ENCODE results near the gene LEFTY1. TPM values are rescaled to one million over a fixed set of nuclear protein-coding genes. Genes with fewer than 3 reads are reported as not detected.

The LEFTY1 gene
- total and polyA plus RNA-seq, 9 of the 15 experiments (the other 6 are each of a cell fraction or from before 2014, with no cell fraction given), result 0.07 to 0.24 (median 0.17) TPM; not detected in 5

- TF ChIP-seq, protein P1, sequence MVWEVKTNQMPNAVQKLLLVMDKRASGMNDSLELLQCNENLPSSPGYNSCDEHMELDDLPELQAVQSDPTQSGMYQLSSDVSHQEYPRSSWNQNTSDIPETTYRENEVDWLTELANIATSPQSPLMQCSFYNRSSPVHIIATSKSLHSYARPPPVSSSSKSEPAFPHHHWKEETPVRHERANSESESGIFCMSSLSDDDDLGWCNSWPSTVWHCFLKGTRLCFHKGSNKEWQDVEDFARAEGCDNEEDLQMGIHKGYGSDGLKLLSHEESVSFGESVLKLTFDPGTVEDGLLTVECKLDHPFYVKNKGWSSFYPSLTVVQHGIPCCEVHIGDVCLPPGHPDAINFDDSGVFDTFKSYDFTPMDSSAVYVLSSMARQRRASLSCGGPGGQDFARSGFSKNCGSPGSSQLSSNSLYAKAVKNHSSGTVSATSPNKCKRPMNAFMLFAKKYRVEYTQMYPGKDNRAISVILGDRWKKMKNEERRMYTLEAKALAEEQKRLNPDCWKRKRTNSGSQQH (CRISPR knock-in tag; IDR thresholded peaks at IDR 0.05), result 0 out of 2 replicates have a peak, but pooled peaks have one; percentile 21
- peak; percentile 90 for TF ChIP-seq RBM22 (IDR thresholded peaks at IDR 0.05; ENCODE audit: low read depth, low read length, poor library complexity, severe bottlenecking)
- TF ChIP-seq NKRF (IDR thresholded peaks at IDR 0.05; ENCODE audit: borderline replicate concordance), result peak; percentile 94
- TF ChIP-seq TARDBP (IDR thresholded peaks at IDR 0.05), result peak; percentile 63; the same call in 1 of the 2 replicates
- TF ChIP-seq, protein P2, sequence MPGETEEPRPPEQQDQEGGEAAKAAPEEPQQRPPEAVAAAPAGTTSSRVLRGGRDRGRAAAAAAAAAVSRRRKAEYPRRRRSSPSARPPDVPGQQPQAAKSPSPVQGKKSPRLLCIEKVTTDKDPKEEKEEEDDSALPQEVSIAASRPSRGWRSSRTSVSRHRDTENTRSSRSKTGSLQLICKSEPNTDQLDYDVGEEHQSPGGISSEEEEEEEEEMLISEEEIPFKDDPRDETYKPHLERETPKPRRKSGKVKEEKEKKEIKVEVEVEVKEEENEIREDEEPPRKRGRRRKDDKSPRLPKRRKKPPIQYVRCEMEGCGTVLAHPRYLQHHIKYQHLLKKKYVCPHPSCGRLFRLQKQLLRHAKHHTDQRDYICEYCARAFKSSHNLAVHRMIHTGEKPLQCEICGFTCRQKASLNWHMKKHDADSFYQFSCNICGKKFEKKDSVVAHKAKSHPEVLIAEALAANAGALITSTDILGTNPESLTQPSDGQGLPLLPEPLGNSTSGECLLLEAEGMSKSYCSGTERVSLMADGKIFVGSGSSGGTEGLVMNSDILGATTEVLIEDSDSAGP (CRISPR knock-in tag; IDR thresholded peaks at IDR 0.05), result 0 out of 2 replicates have a peak, but pooled peaks have one; percentile 63
- TF ChIP-seq PML (IDR thresholded peaks at IDR 0.05; ENCODE audit: low read length), result peak; percentile 78
- peak; percentile 97 for TF ChIP-seq EP400 (IDR thresholded peaks at IDR 0.05)
- no peak for TF ChIP-seq JUNB (CRISPR knock-in tag; conservative IDR thresholded peaks at IDR 0.05)
- TF ChIP-seq ETS2 (tag; IDR thresholded peaks at IDR 0.05; ENCODE audit: borderline replicate concordance, poor library complexity, severe bottlenecking), result no peak
- no peak for TF ChIP-seq MCM7 (IDR thresholded peaks at IDR 0.05)
- TF ChIP-seq ZNF239 (CRISPR knock-in tag; IDR thresholded peaks at IDR 0.05), result no peak
- peak; percentile 74 for TF ChIP-seq E2F8 (IDR thresholded peaks at IDR 0.05; ENCODE audit: low read depth, partially characterized antibody)
- TF ChIP-seq CSDE1 (IDR thresholded peaks at IDR 0.05), result no peak
- TF ChIP-seq ZNF830 (CRISPR knock-in tag; IDR thresholded peaks at IDR 0.05), result peak; percentile 75; the same call in 1 of the 2 replicates
- TF ChIP-seq ZKSCAN3 (CRISPR knock-in tag; IDR thresholded peaks at IDR 0.05), result no peak
- TF ChIP-seq ZC3H4 (CRISPR knock-in tag; IDR thresholded peaks at IDR 0.05; ENCODE audit: borderline replicate concordance), result no peak
- TF ChIP-seq ZBTB12 (CRISPR knock-in tag; IDR thresholded peaks at IDR 0.05), result no peak
- TF ChIP-seq HNRNPK (IDR thresholded peaks at IDR 0.05; ENCODE audit: low read depth, low read length, poor library complexity, severe bottlenecking), result peak; percentile 94
Observed at GRCh38 chr1:225923692-225924555, 35.0 kb upstream of the LEFTY1 start, which contains the start of gene PYCR2 (continued).

Data from K562 (cell line).